Pancreas (tissue), 10 donors: ENCODE measurements around the gene FNDC3B. TPM values are rescaled to one million over a fixed set of nuclear protein-coding genes. Genes with fewer than 3 reads are reported as not detected.

Experiments
- ATAC-seq, 4 donors: fragments of 200-7000 bp; cut with Tn5 transposase; one replicate each; pipeline versions ENCODE4 v1.8.0 to v1.9.1; 2020; ENCODE audit warnings: mild to moderate bottlenecking in 4 of 4, moderate library complexity in 4 of 4
- DNase-seq, 6 donors: peaks; one replicate each; pipeline ENCODE4 v3.0.0-alpha.2; 2020
- FAIRE-seq: peaks from 2 replicates; lab custom pipeline; 2012; peaks lifted over from hg19 to GRCh38; lab: Jason Lieb, UNC
- H3K27ac ChIP-seq, 4 donors: fragments of 200-600 bp; sonication (generic); 1 replicate in 3 of 4; 2 replicates in 1 of 4; pipeline versions ENCODE4 v1.5.0 to v1.8.0; 2020
- H3K27me3 ChIP-seq, 4 donors: fragments of 200-600 bp; one replicate each; pipeline ENCODE4 v1.8.0; 2021
- H3K36me3 ChIP-seq, 3 donors: fragments of 200-600 bp; sonication (generic) in 1 of 3; one replicate each; pipeline versions ENCODE4 v1.5.0 to v1.8.0; 2020 to 2021
- H3K4me1 ChIP-seq, 3 donors: fragments of 200-600 bp; one replicate each; pipeline ENCODE4 v1.8.0; 2021
- H3K4me3 ChIP-seq, 4 donors: fragments of 200-600 bp; sonication (generic) in 2 of 4; one replicate each; pipeline versions ENCODE4 v1.5.0 to v1.8.0; 2020 to 2021
- H3K9me3 ChIP-seq, 4 donors: fragments of 200-600 bp; one replicate each; pipeline ENCODE4 v1.8.0; 2021
- WGBS, 2 donors: extraction: QIAGEN DNeasy Blood & Tissue Kit; methylation state at CpG; one replicate each; pipeline ENCODE4 v1.1.7; 2013; 5-methylcytosine and 5-hydroxymethylcytosine counted together
- intact Hi-C, 3 donors: fragments of 100-400 bp; cut with DNase I; formaldehyde crosslinking; loops; one replicate each; pipeline versions ENCODE4 v1.11.1 to v1.14.2; 2022
- polyA plus RNA-seq, 2 donors: library from polyadenylated mRNA; stranded (reverse); fragments of 200-250 nt; gene quantifications; one replicate each; pipeline ENCODE4 v1.2.3, GENCODE V29; 2013
- total RNA-seq, 6 donors: library from RNA; stranded (reverse); fragmentation: NEBNext Ultra II Directional in 4 of 6; extraction: Animal tissue kit (Norgen Biotek cat#: 25700) in 4 of 6; gene quantifications; one replicate each; pipeline versions ENCODE4 v1.2.1 to v1.2.4, GENCODE V29; 2021 to 2023
- TF ChIP-seq, protein P1 (sequence below), 4 donors: fragments of 200-600 bp; sonication (generic) in 3 of 4; IDR thresholded peaks; one replicate each; pipeline versions ENCODE4 v1.5.0 to v1.8.0; 2021; ENCODE audit warnings: antibody characterized with exemption in 4 of 4
- donor health status: healthy with polysubstance abuse.
- donor health status: DM: no; HTN: no; CAD: no; lungs with moderate emphysema.
- donor health status: DM: no; HTN: no; CAD: no.
- donor health status: control.
- donor health status: control.
- donor health status: Bipolar disorder and iron deficiency.
- donor health status: DM: yes; HTN: yes; CAD: no.
- donor health status: DM: no; HTN: no; CAD: no.
- donor health status: DM: no; HTN: no; CAD: no.
- donor health status: DM: yes; HTN: yes; CAD: no.

The FNDC3B gene
- total and polyA plus RNA-seq, 8 donors = 9.3 to 126 (median 73.2) TPM

DNA sequence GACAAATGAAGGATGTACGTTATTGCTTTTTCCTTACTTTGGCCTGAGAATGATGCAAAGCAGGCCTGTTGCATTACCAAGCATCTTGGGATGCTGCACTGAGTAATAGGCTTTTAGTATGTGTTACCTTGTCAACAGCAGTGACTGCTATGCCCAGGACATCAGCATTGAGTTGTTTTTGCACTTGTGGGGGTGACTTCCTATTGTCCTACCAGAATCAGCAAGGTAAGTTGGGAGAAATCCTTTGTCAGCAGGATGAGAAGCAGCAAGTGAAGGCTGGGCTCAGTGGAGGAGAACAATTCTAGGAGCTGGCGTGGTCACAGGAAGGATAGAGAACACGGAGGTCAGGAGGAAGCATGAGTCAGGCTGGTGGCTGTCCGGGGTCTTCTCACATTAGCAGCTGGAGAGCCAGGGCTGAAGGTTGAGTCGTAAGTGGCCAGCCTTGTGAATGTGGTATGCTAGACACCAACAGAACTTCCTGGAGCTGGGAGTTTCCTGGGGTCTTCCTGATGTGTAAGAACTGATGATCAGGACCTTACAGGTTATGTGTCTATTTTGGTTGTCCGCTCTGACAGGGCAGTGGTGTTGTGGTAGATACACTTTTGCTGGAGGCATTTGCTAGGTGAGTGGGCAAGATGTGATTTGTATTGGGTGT lies 142.7 kb downstream of the FNDC3B start:
- FAIRE-seq = no peak
- Histone ChIP-seq H3K9me3 (no peaks in the 10 kb centered on the region), H3K4me3 (no peak overlapping the region), H3K27ac (peak overlapping the region in 1 of 4 donors; percentile 6), H3K27me3 (no peaks in the 10 kb centered on the region), H3K36me3 (no peaks in the 10 kb centered on the region), H3K4me1 (peaks cover 3 to 14% (median 10%) of the 10 kb centered on the region in 3 donors)
- 77 to 83% methylated on average over 6 of the region's 6 CpGs for WGBS, 2 donors
- TF ChIP-seq, protein P1, sequence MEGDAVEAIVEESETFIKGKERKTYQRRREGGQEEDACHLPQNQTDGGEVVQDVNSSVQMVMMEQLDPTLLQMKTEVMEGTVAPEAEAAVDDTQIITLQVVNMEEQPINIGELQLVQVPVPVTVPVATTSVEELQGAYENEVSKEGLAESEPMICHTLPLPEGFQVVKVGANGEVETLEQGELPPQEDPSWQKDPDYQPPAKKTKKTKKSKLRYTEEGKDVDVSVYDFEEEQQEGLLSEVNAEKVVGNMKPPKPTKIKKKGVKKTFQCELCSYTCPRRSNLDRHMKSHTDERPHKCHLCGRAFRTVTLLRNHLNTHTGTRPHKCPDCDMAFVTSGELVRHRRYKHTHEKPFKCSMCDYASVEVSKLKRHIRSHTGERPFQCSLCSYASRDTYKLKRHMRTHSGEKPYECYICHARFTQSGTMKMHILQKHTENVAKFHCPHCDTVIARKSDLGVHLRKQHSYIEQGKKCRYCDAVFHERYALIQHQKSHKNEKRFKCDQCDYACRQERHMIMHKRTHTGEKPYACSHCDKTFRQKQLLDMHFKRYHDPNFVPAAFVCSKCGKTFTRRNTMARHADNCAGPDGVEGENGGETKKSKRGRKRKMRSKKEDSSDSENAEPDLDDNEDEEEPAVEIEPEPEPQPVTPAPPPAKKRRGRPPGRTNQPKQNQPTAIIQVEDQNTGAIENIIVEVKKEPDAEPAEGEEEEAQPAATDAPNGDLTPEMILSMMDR (IDR thresholded peaks at IDR 0.05) = no peak
- intact Hi-C loops = no loop called here
- peak in 2 of 4 donors; percentile 15 to 28 for ATAC-seq
- no peak for DNase-seq

DNA sequence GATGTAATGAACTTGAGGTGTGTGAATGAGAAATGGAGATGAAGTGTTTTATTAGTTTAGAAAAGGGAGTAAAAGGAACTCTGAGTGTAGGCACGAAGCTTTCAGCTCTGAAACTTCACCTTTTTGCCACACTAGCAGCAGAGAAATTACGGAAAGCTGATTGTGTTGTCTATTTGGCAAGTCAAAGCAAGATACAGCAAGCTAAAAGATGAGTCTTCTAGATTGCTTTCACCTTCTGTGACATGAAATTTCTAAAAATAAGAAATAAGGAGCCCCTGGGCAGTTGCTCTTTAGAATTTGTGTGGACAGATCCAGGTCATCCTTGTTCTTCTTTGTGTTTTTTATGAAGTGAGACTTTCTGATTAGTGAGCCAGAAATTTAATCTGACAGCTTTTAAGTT lies 143.4 kb downstream of the FNDC3B start:
- no peak for FAIRE-seq
- Histone ChIP-seq H3K9me3 (no peaks in the 10 kb centered on the region), H3K27ac (no peak overlapping the region), H3K27me3 (no peaks in the 10 kb centered on the region), H3K4me3 (no peak overlapping the region), H3K4me1 (peaks cover 3 to 14% (median 10%) of the 10 kb centered on the region in 3 donors), H3K36me3 (no peaks in the 10 kb centered on the region)
- DNase-seq = no peak
- ATAC-seq = no peak
- TF ChIP-seq, protein P1 (IDR thresholded peaks at IDR 0.05) = no peak
- intact Hi-C loops = no loop called here
- 9 to 22% methylated on average over 2 of the region's 2 CpGs for WGBS, 2 donors

DNA sequence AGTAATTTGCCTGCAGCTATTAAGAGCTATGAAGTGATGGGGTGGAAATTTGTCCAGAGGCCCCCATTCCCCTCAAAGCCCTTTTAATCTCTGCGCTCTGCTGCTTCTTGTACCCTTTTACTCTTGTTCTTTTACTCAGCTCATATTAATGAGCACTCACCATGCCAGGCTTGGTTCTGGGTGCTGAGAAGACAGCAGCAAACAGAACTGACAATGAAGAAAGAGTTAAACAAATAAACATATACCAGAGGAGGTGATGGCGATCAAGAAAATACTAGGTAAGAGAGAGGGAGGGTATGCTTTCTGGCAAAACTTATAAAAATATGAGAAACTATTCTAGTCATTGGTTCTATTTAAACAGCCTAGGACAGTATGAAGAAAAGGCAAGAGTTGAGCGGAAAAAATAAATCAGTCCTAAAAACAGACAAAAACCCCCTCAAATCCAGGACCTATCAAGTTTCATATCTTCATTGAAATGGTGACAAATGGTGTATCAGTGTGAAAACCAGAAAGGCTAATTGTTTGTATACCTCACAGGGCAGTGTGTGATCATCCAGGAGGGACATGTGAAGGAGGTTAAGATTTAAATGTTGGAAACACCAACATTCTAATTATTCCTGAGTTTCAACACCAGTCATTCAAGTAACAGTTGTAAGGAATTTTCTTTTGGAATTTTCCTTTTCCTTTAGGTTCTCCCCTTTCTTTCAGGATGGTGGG lies 144.9 kb downstream of the FNDC3B start:
- no peaks in the 10 kb centered on the region for H3K36me3 ChIP-seq
- no peak overlapping the region for H3K4me3 ChIP-seq
- ATAC-seq (no peak), DNase-seq (no peak), FAIRE-seq (no peak)
- TF ChIP-seq, protein P1 (IDR thresholded peaks at IDR 0.05) = no peak
- peaks cover 3 to 14% (median 10%) of the 10 kb centered on the region in 3 donors for H3K4me1 ChIP-seq
- H3K27me3 ChIP-seq = no peaks in the 10 kb centered on the region
- intact Hi-C loops = no loop called here
- H3K9me3 ChIP-seq = no peaks in the 10 kb centered on the region
- WGBS, 2 donors = 88 to 92% methylated on average over 3 of the region's 3 CpGs
- no peak overlapping the region for H3K27ac ChIP-seq

DNA sequence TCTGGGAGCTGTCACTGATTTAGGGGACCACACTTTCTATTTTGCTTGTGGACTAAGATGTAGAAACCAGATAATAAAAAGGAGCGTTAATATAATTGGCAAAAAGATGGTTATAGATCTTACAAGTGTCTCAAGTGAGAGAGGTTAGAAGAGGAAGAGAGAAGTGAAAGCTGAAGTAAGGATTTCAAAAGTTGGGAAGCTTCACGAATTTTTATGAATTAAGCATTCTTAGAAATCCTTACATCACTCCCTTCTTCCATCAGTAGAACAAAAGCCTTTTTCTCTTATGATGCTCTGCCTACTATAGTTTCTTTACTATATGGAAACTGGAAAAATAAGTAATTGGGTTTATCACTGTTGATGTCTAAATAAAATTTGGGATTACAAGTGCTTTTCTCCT lies 146.5 kb downstream of the FNDC3B start:
- FAIRE-seq = no peak
- peaks cover 0 to 6% (median 6%) of the 10 kb centered on the region in 3 donors for H3K4me1 ChIP-seq
- ATAC-seq = no peak
- no peak overlapping the region for H3K27ac ChIP-seq
- no peaks in the 10 kb centered on the region for H3K36me3 ChIP-seq
- DNase-seq = no peak
- no peaks in the 10 kb centered on the region for H3K27me3 ChIP-seq
- TF ChIP-seq, protein P1 (IDR thresholded peaks at IDR 0.05) = no peak
- intact Hi-C loops = no loop called here
- no peaks in the 10 kb centered on the region for H3K9me3 ChIP-seq
- H3K4me3 ChIP-seq = no peak overlapping the region
- 65 to 66% methylated on average over 2 of the region's 2 CpGs for WGBS, 2 donors

DNA sequence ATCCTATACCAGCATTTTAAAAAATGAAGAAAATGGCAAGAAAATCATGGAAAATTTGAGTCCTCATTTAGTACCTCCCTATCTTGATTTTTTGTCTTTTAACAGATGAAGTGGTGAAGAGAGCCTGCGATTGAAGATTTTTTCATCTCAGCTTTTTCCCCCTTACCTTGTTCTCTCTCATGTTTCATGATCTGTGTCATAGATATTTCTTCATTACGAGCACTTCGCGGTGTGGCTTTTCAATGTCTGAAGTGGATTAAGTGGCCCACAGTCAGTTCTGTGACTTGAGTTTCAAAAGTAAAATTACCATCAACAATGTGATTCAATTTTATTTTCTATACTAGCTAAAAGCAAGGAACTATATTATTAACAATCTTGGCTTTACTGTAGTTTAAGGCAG lies 147.2 kb downstream of the FNDC3B start:
- 93 to 96% methylated on average over 4 of the region's 4 CpGs for WGBS, 2 donors
- TF ChIP-seq, protein P1 (IDR thresholded peaks at IDR 0.05) = no peak
- ATAC-seq (no peak), FAIRE-seq (no peak), DNase-seq (no peak)
- no peak overlapping the region for H3K4me3 ChIP-seq
- H3K27me3 ChIP-seq = no peaks in the 10 kb centered on the region
- H3K36me3 ChIP-seq = no peaks in the 10 kb centered on the region
- no peaks in the 10 kb centered on the region for H3K9me3 ChIP-seq
- H3K27ac ChIP-seq = no peak overlapping the region
- intact Hi-C loops = no loop called here
- H3K4me1 ChIP-seq = peaks cover 0 to 6% (median 6%) of the 10 kb centered on the region in 3 donors
